Testis (tissue), 3 donors: Measurements from ENCODE around the gene SIK3. TPM values are rescaled to one million over a fixed set of nuclear protein-coding genes. Genes with fewer than 3 reads are reported as not detected.

Experiments
- DNase-seq: peaks from one replicate; pipeline ENCODE4 v3.0.0-alpha.2; 2019
- H3K27ac ChIP-seq, 2 donors: fragments of 200-600 bp; sonication (generic); one replicate each; pipeline ENCODE4 v1.5.1; 2019
- H3K27me3 ChIP-seq: fragments of 200-600 bp; sonication (generic); one replicate; pipeline ENCODE4 v1.5.1; 2019
- H3K36me3 ChIP-seq: fragments of 200-600 bp; sonication (generic); one replicate; pipeline ENCODE4 v1.5.1; 2017; ENCODE audit warnings: low read depth; ENCODE audit errors: missing control alignments
- H3K4me1 ChIP-seq: fragments of 200-600 bp; sonication (generic); one replicate; pipeline ENCODE4 v1.5.1; 2019
- H3K4me3 ChIP-seq, 2 donors: fragments of 200-600 bp; sonication (generic); one replicate each; pipeline ENCODE4 v1.5.1; 2017 to 2019
- H3K9me3 ChIP-seq: fragments of 200-600 bp; sonication (generic); one replicate; pipeline ENCODE4 v1.5.1; 2017
- CTCF ChIP-seq, 3 experiments: fragments of 450-650 bp in 2 of 3; fragments of 200-600 bp in 1 of 3; sonication (generic) in 1 of 3; IDR thresholded peaks; one replicate each; pipeline ENCODE4 v1.5.1; 2016 to 2019; ENCODE audit warnings: antibody characterized with exemption in 3 of 3, mild to moderate bottlenecking in 2 of 3, moderate library complexity in 1 of 3
- POLR2A ChIP-seq: fragments of 450-650 bp; IDR thresholded peaks from one replicate; pipeline ENCODE4 v1.6.1; 2017; ENCODE audit warnings: antibody characterized with exemption, mild to moderate bottlenecking, moderate library complexity
- WGBS, 2 donors: methylation state at CpG; one replicate each; pipeline ENCODE4 v1.1.5; 2018; 5-methylcytosine and 5-hydroxymethylcytosine counted together
- intact Hi-C: fragments of 100-400 bp; cut with DNase I; formaldehyde crosslinking; loops from one replicate; pipeline ENCODE4 v1.15.1; 2023; ENCODE audit warnings: low total_unique reads
- polyA plus RNA-seq: library from polyadenylated mRNA; stranded (reverse); fragments of 350-450 nt; fragmentation: Illumina TruSeq; extraction: RNeasy Lipid Tissue Mini Kit (QIAGEN cat#74804); gene quantifications from one replicate; pipeline ENCODE4 v1.2.3, GENCODE V29; 2014; ENCODE audit warnings: low read depth, low replicate concordance; ENCODE audit not compliant: insufficient read depth
- total RNA-seq, 2 donors: library from RNA; depleted of rRNA; stranded (reverse); fragments of >200 nt; gene quantifications; one replicate each; pipeline ENCODE4 v1.2.3, GENCODE V29; 2016

The SIK3 gene
- total and polyA plus RNA-seq, 3 donors from 2014 or later = 112 to 125 (median 123) TPM

- no peak for DNase-seq
- TF ChIP-seq CTCF (IDR thresholded peaks at IDR 0.05) (no peak), POLR2A (no peak)
- H3K4me3 ChIP-seq = no peak overlapping the region
- H3K4me1 ChIP-seq = no peaks in the 10 kb centered on the region
- intact Hi-C loops = loop anchor here (5.0 to 10.0 kb wide), 2 partner anchors 233 to 316 kb away; partner anchors contain the start of gene APOA5
- H3K36me3 ChIP-seq = no peaks in the 10 kb centered on the region
- H3K27ac ChIP-seq = no peak overlapping the region
- no peaks in the 10 kb centered on the region for H3K9me3 ChIP-seq
- no peaks in the 10 kb centered on the region for H3K27me3 ChIP-seq
- 60 to 73% methylated on average over 5 of the region's 5 CpGs for WGBS, 2 donors
Measured at GRCh38 chr11:117107701-117108590, 9.7 kb upstream of the SIK3 start.

DNA sequence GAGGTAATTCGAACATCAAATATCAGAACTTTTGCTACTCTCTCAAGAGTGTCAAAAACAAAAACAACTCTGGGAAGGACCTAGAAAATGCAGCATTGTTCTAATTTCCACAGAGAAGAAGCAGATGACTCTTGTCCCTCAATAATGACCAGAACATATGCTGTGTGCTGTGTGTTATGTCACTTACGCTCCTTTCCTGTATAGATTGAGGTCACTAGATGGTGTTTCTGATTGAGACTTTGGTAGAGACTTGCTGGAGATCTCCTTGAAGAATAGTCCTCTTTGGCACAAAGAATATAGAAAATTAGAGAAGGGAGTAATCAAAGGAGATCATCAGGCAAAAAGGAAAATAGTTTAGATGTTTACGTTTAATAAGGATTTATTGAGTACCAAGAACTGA is 2.3 kb upstream of the SIK3 start:
- H3K27ac ChIP-seq = no peak overlapping the region
- WGBS, 2 donors = 88 to 90% methylated on average over 3 of the region's 3 CpGs
- peaks cover 24% of the 10 kb centered on the region for H3K4me1 ChIP-seq
- intact Hi-C loops = loop anchor here (10.0 kb wide), 1 partner anchor 226 kb away; no protein-coding TSS in a partner anchor
- H3K36me3 ChIP-seq = no peaks in the 10 kb centered on the region
- DNase-seq = no peak
- TF ChIP-seq CTCF (IDR thresholded peaks at IDR 0.05) (no peak), POLR2A (no peak)
- H3K9me3 ChIP-seq = no peaks in the 10 kb centered on the region
- no peaks in the 10 kb centered on the region for H3K27me3 ChIP-seq
- H3K4me3 ChIP-seq = no peak overlapping the region

DNA sequence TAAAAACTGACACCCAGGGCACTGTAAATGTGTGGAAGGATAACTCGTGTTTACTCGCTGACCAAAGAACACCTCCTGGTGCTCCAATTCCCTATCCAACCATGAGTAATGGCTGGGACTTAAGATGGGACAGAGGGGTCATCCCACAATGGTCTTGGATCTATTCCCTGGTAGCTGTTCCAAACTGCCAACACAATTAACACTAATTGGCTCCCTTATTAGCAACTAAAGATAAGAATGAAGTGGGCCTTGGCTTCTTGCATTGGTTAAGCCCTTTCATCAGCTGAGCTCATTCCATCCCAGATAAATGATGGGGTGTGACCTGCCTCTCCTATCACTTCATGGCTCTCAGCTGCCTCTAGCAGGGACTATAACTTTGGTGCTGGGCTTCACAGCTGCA is 1.5 kb upstream of the SIK3 start:
- H3K9me3 ChIP-seq = no peaks in the 10 kb centered on the region
- peak overlapping the region in 1 of 2 donors; percentile 98 for H3K27ac ChIP-seq
- intact Hi-C loops = loop anchor here (10.0 kb wide), 1 partner anchor 225 kb away; no protein-coding TSS in a partner anchor
- peaks cover 27% of the 10 kb centered on the region for H3K4me1 ChIP-seq
- TF ChIP-seq POLR2A = no peak
- TF ChIP-seq CTCF (IDR thresholded peaks at IDR 0.05) = no peak
- H3K4me3 ChIP-seq = no peak overlapping the region
- no peak for DNase-seq
- H3K27me3 ChIP-seq = no peaks in the 10 kb centered on the region
- H3K36me3 ChIP-seq = no peaks in the 10 kb centered on the region
- 54 to 76% methylated on average over 2 of the region's 2 CpGs for WGBS, 2 donors

- Histone ChIP-seq H3K4me1 (peaks cover 36% of the 10 kb centered on the region), H3K27me3 (no peaks in the 10 kb centered on the region), H3K9me3 (no peaks in the 10 kb centered on the region), H3K4me3 (peak overlapping the region; percentile 73 to 99), H3K27ac (peak overlapping the region; percentile 90 to 98), H3K36me3 (no peaks in the 10 kb centered on the region)
- 0 to 2% methylated on average over 33 to 62 of the region's 65 CpGs for WGBS, 2 donors
- intact Hi-C loops = no loop called here
- peak; percentile 58 for DNase-seq
- TF ChIP-seq CTCF (IDR thresholded peaks at IDR 0.05) (no peak), POLR2A (no peak)
Measured at GRCh38 chr11:117097389-117098268, 599 bp downstream of the SIK3 start.
